ENCODE data around the gene SH2D2A. TPM values are rescaled to one million over a fixed set of nuclear protein-coding genes. Genes with fewer than 3 reads are reported as not detected.

The SH2D2A gene
- polyA plus RNA-seq, 1 of the 3 experiments (the other 2 are of a cell fraction) = not detected

- peak; percentile 50 for TF ChIP-seq PBX3 (IDR thresholded peaks at IDR 0.05)
- peak; percentile 68; the same call in 1 of the 2 replicates for TF ChIP-seq REST (IDR thresholded peaks at IDR 0.05; ENCODE audit: low read depth, low read length)
- TF ChIP-seq SIN3A (IDR thresholded peaks at IDR 0.05; ENCODE audit: borderline replicate concordance, low read depth, low read length) = no peak
- TF ChIP-seq TAF1 (IDR thresholded peaks at IDR 0.05; ENCODE audit: borderline replicate concordance, low read depth, low read length) = 0 out of 2 replicates have a peak, but pooled peaks have one; percentile 28
- TF ChIP-seq POLR2AphosphoS5 (IDR thresholded peaks at IDR 0.05; ENCODE audit: low read depth, low read length) = peak; percentile 93
- TF ChIP-seq USF2 (IDR thresholded peaks at IDR 0.05; ENCODE audit: borderline replicate concordance, low read depth, low read length) = no peak
These were observed 15.1 kb downstream of the SH2D2A start (continued) for GRCh38 chr1:156801409-156802121.

- POLR2A ChIA-PET = interaction anchor here (0.9 to 2.9 kb wide), 5 partner anchors 24 to 65 kb away, joined by 3 to 16 read pairs (median 5); partner anchors contain the start of genes INSRR and NTRK1
- no peak overlapping the region; a peak in 1 of 4 replicates for H3K4me3 ChIP-seq (ENCODE audit: low read depth in 2 of 2, low read length in 1 of 2)
- H3K9me3 ChIP-seq = no peaks in the 10 kb centered on the region
- CTCF ChIA-PET = interaction anchor here (0.6 to 16.9 kb wide), 38 partner anchors 9 to 156 kb away, joined by 3 to 566 read pairs (median 6); partner anchors contain the start of genes HDGF, INSRR, ISG20L2 and METTL25B
- no peak overlapping the region for H3K4me2 ChIP-seq
- no peaks in the 10 kb centered on the region for H3K27me3 ChIP-seq (ENCODE audit: insufficient read depth)
- peaks cover 50 to 74% of the 10 kb centered on the region in 2 experiments for H3K36me3 ChIP-seq (replicated peaks in 1 of 2; ENCODE audit: control insufficient read depth in 1 of 2, insufficient read depth in 2 of 2, low read length in 1 of 2)
- H4K20me1 ChIP-seq (ENCODE audit: insufficient read depth) = peaks cover 41% of the 10 kb centered on the region
- H3K4me1 ChIP-seq (ENCODE audit: control insufficient read depth in 1 of 2, insufficient read depth in 2 of 2, low read depth in 1 of 2, low read length in 1 of 2) = peaks cover 20 to 59% of the 10 kb centered on the region in 2 experiments
- H3K9ac ChIP-seq = no peak overlapping the region
- no peaks in the 10 kb centered on the region for H3K79me2 ChIP-seq (ENCODE audit: insufficient read depth)
- WGBS (ENCODE audit: low lambda C conversion rate) = 24% methylated on average over 4 of the region's 4 CpGs
- peak; percentile 68 for DNase-seq
- peaks cover 31% of the 10 kb centered on the region for H3F3A ChIP-seq (replicated peaks; ENCODE audit: insufficient read depth)
- TF ChIP-seq SIN3A (IDR thresholded peaks at IDR 0.05; ENCODE audit: borderline replicate concordance, low read depth, low read length) (no peak), RAD21 (IDR thresholded peaks at IDR 0.05; ENCODE audit: low read length) (peak; percentile 90), GATA2 (CRISPR knock-in tag; IDR thresholded peaks at IDR 0.05) (peak; percentile 97), SMC3 (IDR thresholded peaks at IDR 0.05; ENCODE audit: low read depth, low read length) (peak; percentile 88), USF2 (IDR thresholded peaks at IDR 0.05; ENCODE audit: borderline replicate concordance, low read depth, low read length) (no peak), CHD2 (IDR thresholded peaks at IDR 0.05; ENCODE audit: low read length, partially characterized antibody) (peak; percentile 72), EP300 (IDR thresholded peaks at IDR 0.05; ENCODE audit: borderline replicate concordance in 1 of 2, low read depth in 1 of 2, low read length in 1 of 2) (peak in 1 of 2 experiments; percentile 83; a peak in 2 of 4 replicates), RFX5 (IDR thresholded peaks at IDR 0.05; ENCODE audit: low read length) (peak; percentile 28; the same call in 1 of the 2 replicates), FOXM1 (IDR thresholded peaks at IDR 0.05; ENCODE audit: low read depth) (no peak), MXI1 (IDR thresholded peaks at IDR 0.05; ENCODE audit: low read depth, low read length) (peak; percentile 67; the same call in 1 of the 2 replicates), CTCF (IDR thresholded peaks at IDR 0.05) (peak; percentile 94), RCOR1 (IDR thresholded peaks at IDR 0.05; ENCODE audit: low read length) (peak; percentile 78), EZH2phosphoT487 (IDR thresholded peaks at IDR 0.05; ENCODE audit: borderline replicate concordance, low read depth) (no peak)
- no peaks in the 10 kb centered on the region for H3K9me2 ChIP-seq
- no peak overlapping the region for H2AFZ ChIP-seq (ENCODE audit: low read depth)
- H3K27ac ChIP-seq (ENCODE audit: low read depth in 2 of 2, low read length in 1 of 2) = peak overlapping the region in 1 of 2 experiments; percentile 85; a peak in 2 of 4 replicates
These were observed 19.3 kb downstream of the SH2D2A start for GRCh38 chr1:156797212-156797871.
